RWPE1 (cell line): ENCODE results near the gene CMTM5.

Experiments used
- CTCF ChIA-PET: fragments of 350-600 bp; sonication (Branson Sonifier 250); formaldehyde crosslinking; extraction: SDS; loops from one replicate; lab custom pipeline; 2021; lab: Yijun Ruan, JAX
- POLR2A ChIA-PET: fragments of 400-600 bp; formaldehyde crosslinking; extraction: SDS; loops from one replicate; lab custom pipeline; 2020; ENCODE audit warnings: antibody characterized with exemption; ENCODE audit not compliant: low non-redundant PET; lab: Yijun Ruan, JAX
- DNase-seq: peaks from one replicate; pipeline ENCODE4 v3.0.0; 2012; ENCODE audit warnings: low spot score
- H3K27ac ChIP-seq: fragments of 450-650 bp; 2 replicates; pipeline ENCODE4 v1.5.1; 2017
- TF ChIP-seq, protein P1 (sequence below): fragments of 450-650 bp; conservative IDR thresholded peaks from 2 replicates; pipeline ENCODE4 v1.5.1; 2017; ENCODE audit warnings: low read depth, mild to moderate bottlenecking

Gene CMTM5

DNA sequence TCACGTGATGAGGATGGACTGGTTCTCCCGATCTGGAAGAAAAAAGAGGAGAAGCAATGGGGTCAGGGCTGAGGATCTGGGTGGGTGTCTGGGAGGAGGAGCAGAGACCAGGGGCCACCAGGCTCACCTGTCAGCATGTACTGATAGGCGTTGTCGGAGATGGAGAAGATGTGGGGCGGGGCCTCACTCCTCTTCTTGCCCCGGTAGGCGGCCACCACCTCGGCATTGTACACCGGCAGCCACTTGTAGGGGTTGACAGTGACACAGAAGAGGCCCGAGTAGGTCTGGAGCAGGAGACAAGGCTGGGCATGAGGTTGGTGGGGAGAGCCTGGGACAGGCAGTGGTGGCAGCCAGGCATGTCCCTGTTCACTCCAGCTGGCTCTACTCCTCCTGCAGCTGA lies 28.2 kb downstream of the CMTM5 start:
- TF ChIP-seq, protein P1, sequence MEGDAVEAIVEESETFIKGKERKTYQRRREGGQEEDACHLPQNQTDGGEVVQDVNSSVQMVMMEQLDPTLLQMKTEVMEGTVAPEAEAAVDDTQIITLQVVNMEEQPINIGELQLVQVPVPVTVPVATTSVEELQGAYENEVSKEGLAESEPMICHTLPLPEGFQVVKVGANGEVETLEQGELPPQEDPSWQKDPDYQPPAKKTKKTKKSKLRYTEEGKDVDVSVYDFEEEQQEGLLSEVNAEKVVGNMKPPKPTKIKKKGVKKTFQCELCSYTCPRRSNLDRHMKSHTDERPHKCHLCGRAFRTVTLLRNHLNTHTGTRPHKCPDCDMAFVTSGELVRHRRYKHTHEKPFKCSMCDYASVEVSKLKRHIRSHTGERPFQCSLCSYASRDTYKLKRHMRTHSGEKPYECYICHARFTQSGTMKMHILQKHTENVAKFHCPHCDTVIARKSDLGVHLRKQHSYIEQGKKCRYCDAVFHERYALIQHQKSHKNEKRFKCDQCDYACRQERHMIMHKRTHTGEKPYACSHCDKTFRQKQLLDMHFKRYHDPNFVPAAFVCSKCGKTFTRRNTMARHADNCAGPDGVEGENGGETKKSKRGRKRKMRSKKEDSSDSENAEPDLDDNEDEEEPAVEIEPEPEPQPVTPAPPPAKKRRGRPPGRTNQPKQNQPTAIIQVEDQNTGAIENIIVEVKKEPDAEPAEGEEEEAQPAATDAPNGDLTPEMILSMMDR = no peak
- POLR2A ChIA-PET = interaction anchor here (0.7 kb wide), 1 partner anchor 228 kb away, joined by 3 read pairs; no protein-coding TSS in a partner anchor
- H3K27ac ChIP-seq = no peak overlapping the region
- no peak for DNase-seq
- CTCF ChIA-PET = no interaction called here

DNA sequence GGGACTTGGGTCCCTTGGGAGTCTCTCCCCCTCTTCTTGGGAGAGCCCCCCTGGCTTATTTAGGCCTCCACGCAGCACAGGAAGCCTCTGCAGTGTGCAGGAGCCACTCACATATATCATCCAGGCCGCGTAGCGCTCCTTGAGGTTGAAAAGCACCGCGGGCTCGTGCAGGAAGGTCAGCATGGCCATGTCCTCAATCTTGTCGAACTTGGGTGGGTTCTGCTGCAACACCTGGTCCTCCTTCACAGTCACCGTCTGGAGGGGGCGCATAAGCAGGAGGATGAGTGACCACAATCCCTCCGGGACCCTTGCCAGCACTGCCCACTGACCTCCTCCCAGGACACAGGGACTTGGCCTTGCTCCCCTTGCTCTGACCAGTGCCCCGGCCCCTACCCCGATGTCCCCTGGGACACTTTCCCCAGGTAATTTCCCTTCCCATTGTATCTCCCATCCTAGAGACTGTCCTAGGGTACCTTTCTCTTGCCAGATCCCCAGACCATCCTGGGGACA lies 28.7 kb downstream of the CMTM5 start:
- H3K27ac ChIP-seq = no peak overlapping the region
- CTCF ChIA-PET = interaction anchor here (0.9 kb wide), 1 partner anchor 60 kb away, joined by 3 read pairs; no protein-coding TSS in a partner anchor
- TF ChIP-seq, protein P1 = no peak
- no peak for DNase-seq
- POLR2A ChIA-PET = no interaction called here

DNA sequence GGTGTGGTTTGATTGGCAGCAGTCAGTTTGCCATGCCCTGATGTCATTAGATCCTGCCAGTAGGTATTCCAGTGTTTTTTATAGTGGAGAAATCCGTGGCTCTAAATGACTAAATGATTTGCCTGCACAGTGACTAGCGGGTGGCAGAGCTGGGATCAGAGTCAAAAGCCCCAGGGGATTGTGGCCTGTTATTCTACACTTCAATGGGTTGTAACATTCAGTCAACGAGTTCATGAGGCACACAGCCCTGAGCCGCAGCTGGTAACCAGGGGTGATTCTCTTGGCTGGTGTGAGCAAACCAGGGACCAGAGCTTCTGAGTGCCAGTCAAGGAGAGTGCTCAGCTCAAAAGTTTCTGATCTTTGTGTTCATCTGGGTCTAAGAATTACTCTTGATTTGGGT lies 29.4 kb downstream of the CMTM5 start:
- ChIA-PET CTCF (interaction anchor here (0.9 kb wide), 1 partner anchor 60 kb away, joined by 3 read pairs; no protein-coding TSS in a partner anchor), POLR2A (no interaction called here)
- DNase-seq = no peak
- TF ChIP-seq, protein P1 = no peak
- no peak overlapping the region for H3K27ac ChIP-seq

DNA sequence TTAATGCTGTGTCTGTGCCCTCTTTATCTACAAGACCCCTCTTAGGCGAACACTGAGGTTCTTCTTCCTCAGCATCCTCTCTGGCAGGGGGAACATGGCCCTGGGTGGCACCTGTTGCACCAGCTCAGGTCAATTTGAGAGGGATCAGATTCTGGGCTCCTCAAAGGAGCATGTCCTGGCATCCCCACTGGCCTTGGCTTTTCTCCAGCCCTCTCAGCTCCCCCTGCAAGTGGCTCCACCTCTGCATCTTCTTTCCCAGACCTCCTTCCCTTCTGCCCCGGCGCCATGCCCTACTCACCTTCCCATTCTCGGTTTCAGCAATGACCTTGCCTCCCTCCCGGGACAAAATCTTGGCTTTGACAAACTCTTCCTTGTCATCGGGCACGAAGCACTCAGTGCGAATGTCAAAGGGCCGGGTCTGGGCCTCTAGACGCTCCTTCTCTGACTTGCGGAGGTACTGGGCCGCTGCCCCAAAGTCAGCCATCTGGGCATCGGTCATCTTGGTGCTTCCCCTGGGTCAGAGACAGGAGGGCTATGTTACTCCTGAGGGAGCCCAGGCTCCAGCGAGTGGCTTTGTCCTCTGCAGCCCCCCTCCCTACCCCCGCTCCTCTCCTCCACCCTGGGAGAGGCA lies 30.0 kb downstream of the CMTM5 start:
- no peak overlapping the region for H3K27ac ChIP-seq
- ChIA-PET CTCF (interaction anchor here (0.6 to 0.9 kb wide), 2 partner anchors 10 to 61 kb away, joined by 3 read pairs; no protein-coding TSS in a partner anchor), POLR2A (no interaction called here)
- TF ChIP-seq, protein P1 = no peak
- no peak for DNase-seq

DNA sequence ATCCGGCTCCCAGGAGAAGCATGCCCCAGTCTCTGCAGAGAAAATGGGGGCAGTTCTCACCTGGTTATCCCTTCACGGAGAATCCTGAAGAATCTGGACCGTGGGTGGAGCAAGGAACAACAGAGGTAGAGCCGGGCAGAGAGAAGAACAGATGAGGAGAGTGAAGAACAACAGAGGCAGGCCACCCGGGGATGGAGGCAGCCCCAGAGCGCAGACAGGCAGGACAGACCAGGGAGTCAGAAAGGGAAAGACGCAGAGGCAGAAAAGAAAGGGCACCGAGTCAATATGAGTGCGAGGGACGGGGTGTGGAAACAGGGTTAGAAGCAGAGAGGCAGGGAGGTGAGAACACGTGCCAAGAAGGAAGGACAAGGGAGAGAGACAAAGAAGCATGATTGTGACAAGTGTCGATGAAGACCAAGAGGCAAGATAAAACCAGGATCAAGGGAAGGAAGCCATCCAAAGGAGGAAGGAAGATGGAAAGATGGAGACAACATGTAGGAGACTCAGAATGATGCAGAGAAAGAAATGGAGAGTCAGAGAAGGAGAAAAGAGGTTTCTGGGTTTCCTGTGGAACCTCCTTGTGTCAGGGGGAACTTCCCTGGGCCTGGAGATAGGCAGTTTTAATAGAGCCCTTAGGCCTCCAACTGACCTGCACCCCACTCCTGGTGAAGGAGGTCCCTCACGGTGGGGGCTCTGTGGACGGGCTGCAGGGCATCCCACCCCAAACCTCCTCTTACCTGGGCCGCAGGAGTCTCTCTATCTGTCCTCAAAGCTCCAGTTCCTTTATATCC lies 30.9 kb downstream of the CMTM5 start, which contains the start of gene MYH6:
MYH6 (minus strand) TSS at position 758 of the 791 bp plus-strand sequence. CDS start 1,050 bp downstream, outside the sequence.
- TF ChIP-seq, protein P1 = no peak
- DNase-seq = no peak
- H3K27ac ChIP-seq = no peak within 1 kb of the TSS
- POLR2A ChIA-PET = no interaction called here
- CTCF ChIA-PET = no interaction called here

DNA sequence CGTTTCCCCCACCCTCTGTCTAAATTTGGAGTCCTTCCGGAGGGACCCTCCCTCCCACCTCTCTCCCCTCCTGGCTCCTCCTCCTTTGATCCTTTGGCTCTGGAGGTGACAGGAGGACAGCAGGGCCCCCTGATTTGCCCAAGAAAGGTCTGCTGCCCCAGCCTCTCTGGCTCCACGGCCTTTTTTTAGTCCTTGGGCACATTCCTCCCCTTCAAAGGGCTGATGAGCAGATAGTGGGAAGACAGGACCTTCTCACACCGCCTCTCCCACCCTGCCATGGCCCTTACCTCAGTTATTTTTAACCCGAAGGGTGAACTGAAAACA lies 31.4 kb downstream of the CMTM5 start:
- POLR2A ChIA-PET = no interaction called here
- no peak for DNase-seq
- CTCF ChIA-PET = no interaction called here
- no peak overlapping the region for H3K27ac ChIP-seq
- TF ChIP-seq, protein P1 = no peak
